Sigmoid colon (tissue), 4 donors: Measurements from ENCODE around the gene MYRFL.

Experiments
- CTCF ChIP-seq, 4 experiments: fragments of 450-650 bp in 3 of 4; fragments of 200-600 bp in 1 of 4; IDR thresholded peaks; one replicate each; pipeline ENCODE4 v1.5.1; 2016 to 2019; ENCODE audit warnings: antibody characterized with exemption in 4 of 4, mild to moderate bottlenecking in 3 of 4, moderate library complexity in 2 of 4
- EP300 ChIP-seq, 4 donors: sonication (generic); formaldehyde crosslinking; IDR thresholded peaks; one replicate each; pipeline ENCODE4 v1.6.1; 2017; ENCODE audit warnings: antibody characterized with exemption in 4 of 4
- POLR2A ChIP-seq, 2 donors: fragments of 450-650 bp; IDR thresholded peaks; one replicate each; pipeline ENCODE4 v1.6.1; 2016; ENCODE audit warnings: antibody characterized with exemption in 2 of 2, mild to moderate bottlenecking in 2 of 2, moderate library complexity in 2 of 2
- POLR2AphosphoS5 ChIP-seq, 4 donors: sonication (generic); formaldehyde crosslinking; IDR thresholded peaks; one replicate each; pipeline ENCODE4 v1.6.1; 2017; ENCODE audit warnings: antibody characterized with exemption in 4 of 4

- TF ChIP-seq CTCF (IDR thresholded peaks at IDR 0.05) (no peak), POLR2A (IDR thresholded peaks at IDR 0.05) (no peak), EP300 (IDR thresholded peaks at IDR 0.05) (no peak), POLR2AphosphoS5 (IDR thresholded peaks at IDR 0.05) (no peak)
Measured at GRCh38 chr12:69978020-69978419, 153.0 kb downstream of the MYRFL start.
